GM19351 (cell line): Measurements from ENCODE around the gene IFNLR1.

Source experiments
- ATAC-seq: cut with Tn5 transposase; IDR thresholded peaks from one replicate; pipeline ENCODE4 v1.9.1; 2021; ENCODE audit warnings: mild to moderate bottlenecking, moderate library complexity; ENCODE audit not compliant: unreplicated experiment

Gene IFNLR1

DNA sequence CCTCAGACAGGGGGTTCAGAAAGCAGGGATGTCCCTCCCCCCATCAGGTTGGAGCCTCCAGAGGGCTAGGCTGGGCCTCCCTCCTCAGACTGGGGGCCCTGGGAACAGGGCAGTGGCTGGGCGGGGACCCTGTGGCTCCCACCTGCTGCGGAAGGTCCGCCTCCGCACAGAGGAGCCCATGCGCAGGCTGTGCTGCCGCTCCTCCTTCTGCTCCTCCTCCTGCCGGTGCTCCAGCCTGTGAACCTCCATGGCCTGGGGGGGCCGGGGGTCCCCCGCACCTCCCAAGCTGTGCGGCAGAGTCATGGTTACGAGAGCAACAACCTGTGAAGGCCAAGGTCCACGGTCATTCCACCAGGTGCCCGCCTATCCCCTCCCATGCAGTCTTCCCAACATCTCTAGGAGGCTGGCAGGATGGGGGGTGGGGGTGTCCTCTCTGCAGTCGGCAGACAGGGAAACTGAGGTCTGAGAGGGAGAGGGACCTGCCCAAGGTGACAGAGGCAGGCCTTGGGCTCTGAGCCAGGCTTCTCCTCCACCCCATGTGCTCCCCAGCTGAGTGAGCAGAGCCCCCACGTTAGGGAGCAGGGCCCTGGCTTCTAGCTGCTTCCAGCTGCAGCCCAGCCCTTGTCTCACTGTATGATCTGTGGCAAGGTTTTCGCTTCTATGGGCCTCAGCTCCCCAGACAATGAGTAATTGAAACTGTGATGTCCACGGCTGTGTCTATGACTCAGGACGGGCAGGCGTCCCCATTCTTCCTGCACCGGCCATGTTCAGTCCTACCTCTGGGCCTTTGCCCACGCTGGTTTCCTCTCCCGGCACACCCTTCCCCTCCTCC is 78.5 kb downstream of the IFNLR1 start:
- ATAC-seq, result no peak

DNA sequence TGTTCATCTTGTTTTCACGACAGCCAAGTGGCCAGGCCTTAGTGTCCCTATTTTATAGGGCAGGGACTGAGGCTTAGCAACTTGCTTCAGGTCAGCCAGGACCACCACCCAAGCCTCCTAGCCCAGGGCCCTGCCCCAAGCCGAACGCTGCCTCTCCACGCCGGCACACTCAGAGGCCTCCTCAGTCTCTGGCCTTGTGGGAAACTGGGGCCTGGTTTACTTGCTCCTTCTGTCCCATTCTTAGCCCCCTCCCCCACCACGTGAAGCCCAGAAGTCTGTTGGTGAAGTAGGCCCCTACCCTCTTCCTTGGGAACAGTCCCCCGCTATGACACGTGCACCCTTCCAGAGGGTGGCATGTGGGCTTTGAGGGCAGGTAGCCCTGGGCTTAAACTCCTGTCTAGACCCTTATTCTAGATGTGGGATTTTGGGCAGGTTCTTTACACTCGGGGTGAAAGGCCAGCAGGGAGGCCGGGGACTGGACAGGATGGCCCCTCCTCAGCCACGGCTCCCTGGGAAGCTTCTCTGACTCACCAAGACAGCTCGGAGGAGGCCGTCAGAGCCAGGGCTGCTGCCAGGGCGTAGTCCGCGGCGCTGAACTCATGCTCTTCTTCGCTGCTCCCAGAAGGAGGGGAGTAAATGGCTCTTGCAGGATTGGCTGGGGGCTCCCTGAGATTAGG is 79.5 kb downstream of the IFNLR1 start:
- no peak for ATAC-seq

DNA sequence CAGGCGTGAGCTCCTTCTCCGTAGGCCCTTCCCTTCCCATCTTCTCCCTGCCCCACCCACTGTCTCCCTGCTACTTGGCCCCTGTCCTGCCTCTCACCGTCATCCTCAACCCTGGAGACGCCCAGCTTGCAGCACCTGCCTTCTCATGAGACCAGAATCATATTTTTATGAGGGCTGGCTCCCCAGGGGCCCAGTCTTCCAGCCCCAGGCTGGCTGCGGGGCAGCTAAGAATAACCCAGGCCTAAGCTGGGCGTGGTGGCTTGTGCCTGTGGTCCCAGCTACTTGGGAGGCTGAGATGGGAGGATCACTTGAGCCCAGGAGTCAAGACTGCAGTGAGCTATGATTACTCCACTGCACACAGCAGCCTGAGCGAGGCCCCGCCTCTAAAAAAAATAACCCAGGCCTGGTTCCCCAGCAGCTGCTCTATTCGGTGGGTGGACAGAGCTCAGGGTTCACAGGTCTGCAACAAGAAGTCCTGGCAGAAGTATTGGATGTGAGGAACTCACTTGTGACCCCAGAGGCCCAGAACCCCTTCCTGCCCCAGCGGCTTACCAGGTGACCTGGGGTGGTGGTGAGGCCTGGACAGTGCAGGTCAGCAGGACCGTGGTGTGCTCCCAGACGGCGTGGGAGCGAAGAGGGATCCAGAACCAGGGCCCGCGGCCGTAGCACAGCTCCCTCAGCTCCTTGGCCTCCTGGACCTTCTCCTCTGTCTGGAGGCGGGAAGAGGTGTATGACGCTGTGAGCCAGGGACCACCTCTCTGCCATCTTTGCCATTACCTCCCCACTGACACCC is 81.5 kb downstream of the IFNLR1 start:
- ATAC-seq, result no peak

DNA sequence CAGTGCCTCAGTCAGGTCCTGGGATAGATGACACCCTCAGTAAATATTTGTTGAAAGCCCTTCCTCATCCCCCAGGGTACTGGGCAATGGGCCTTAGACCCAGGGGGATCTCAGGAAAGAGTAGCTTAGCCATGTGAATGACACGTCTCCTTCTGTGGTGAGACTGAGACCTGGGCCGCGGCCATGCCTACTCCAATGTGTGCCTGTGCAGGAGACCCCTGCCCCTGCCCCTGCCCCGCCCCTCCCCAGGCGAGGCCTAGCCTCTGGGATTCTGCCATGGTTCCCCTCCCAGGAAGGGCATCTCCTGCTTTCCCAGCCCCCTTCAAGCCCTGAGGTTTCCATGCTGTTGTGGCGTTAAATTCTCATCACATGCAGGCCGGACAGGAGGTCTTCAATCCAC is 82.2 kb downstream of the IFNLR1 start:
- no peak for ATAC-seq
